ENCODE measurements around the gene SYT6.

The SYT6 gene

GRCh38 chr1:114153261-114154145, at the start of gene SYT6:
TSS of gene SYT6 (minus strand) at chr1:114153869. CDS start at chr1:114153772, 97 bp downstream.
- no peak for DNase-seq (ENCODE audit: low read depth in 2 of 2)

- DNase-seq (ENCODE audit: low read depth in 2 of 2), result no peak
These were observed 47.8 kb upstream of the SYT6 start for GRCh38 chr1:114201486-114201885.

GRCh38 chr1:114199017-114199594, 45.4 kb upstream of the SYT6 start:
- no peak for DNase-seq (ENCODE audit: low read depth in 2 of 2)

DNA sequence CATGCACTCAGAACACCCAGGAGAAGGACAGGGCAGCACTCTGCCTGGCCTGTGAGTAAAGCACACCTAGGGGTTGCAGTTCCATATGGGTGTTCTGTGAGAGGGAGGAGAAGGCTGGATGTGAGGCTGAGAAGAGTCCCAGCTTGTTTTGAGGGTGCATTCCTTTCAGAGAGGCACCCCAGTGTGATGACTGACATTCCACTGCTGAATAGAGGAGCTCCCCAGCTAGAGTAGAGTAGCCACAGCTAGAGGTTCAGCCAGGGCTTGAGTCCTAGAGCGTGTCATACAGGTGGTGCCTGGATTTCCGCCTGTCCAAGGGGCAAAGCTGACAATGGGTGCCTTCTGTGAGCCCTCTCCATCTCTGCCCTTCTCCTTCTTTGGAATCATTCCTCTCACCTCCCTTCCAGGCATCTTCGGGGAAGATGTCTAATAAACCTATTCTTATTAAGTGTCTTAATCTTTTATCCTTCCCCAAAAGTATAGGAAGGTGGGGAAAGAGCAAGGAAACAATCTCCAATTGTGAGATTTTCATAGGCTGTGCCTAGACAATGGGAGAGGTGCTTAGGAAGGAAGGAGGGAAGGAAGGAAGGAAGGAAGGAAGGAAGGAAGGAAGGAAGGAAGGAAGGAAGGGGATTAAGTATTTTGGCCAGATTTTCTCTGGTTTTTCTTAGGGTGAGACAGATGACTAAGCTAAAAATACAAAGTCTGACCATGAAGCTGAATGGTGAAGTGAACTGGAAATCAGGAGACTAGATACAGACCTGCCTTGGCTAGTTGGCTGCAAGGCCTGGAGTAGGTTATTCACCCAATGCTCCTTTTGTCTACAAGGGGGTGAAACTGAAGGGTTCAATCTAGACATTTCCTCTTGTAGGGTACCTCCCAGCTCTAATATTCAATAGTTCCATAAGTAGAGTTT, 43.6 kb upstream of the SYT6 start:
- no peak for DNase-seq (ENCODE audit: low read depth in 2 of 2)

DNA sequence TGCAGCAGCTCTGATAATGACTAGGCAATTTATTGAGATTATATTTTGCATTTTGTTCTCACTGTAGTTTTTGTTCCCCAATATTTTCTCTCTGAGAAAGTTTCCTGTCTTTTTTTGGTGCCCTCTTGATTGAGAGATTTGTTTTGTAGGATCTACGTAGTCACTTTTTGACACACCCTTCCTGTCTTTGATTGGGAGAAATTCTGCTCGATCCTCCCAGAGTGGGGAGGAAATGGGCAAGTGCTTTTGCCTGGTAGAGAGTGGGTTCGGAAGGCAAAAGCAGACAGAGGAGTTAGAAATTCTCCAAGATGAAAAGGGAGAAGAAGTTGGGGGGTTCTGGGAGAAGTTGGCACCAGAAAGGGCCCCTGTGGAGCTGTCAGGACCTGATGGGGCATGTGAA, 42.1 kb upstream of the SYT6 start:
- DNase-seq (ENCODE audit: low read depth in 2 of 2), result no peak

DNA sequence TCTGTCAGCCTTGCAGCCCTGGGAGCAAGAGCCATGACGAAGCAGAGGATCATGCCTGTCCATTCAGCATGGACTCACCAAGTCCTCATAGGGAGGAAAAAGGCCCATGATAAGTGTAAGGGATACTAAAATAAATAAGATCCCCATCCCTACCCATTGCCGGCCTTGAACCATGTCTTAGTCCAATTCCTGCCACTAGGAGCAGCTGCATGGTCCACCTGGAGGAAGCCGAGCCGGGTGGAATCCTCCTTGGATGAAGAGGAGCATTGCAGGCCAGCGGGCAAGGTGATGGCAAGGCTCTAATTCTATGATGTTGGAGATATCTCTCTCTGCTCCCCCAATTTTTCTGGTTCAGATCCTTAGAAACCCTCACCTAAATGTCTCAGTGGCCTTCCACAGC, 38.7 kb upstream of the SYT6 start:
- DNase-seq (ENCODE audit: low read depth in 2 of 2), result no peak

GRCh38 chr1:114189398-114189797, 35.7 kb upstream of the SYT6 start:
- no peak for DNase-seq (ENCODE audit: low read depth in 2 of 2)

- DNase-seq (ENCODE audit: low read depth in 2 of 2), result no peak
These were observed 27.7 kb upstream of the SYT6 start for GRCh38 chr1:114181356-114181755.

- no peak for DNase-seq (ENCODE audit: low read depth in 2 of 2)
These were observed 27.1 kb upstream of the SYT6 start for GRCh38 chr1:114180742-114181141.

- no peak for DNase-seq (ENCODE audit: low read depth in 2 of 2)
These were observed 25.3 kb upstream of the SYT6 start for GRCh38 chr1:114178936-114179335.

DNA sequence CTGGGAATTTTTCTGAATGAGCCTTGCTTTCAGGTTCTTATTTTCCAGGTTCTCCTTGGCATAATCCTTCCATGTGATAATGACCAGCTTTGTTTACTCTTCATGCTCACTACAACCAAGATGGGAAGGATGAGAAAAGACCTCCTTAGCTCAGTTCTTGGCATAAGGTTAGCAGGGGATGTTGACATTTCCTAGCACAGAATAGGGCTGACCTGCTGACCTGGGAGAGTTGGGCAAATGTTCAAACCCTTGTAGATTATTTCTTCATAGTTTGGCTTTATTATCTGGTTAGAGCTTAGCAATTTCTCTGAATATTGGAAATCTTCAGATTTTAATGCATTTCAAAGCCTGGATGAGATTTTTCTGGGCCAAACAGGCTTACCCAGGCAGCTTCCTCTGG, 23.6 kb upstream of the SYT6 start:
- DNase-seq (ENCODE audit: low read depth in 2 of 2), result no peak

GRCh38 chr1:114176366-114176765, 22.7 kb upstream of the SYT6 start:
- no peak for DNase-seq (ENCODE audit: low read depth in 2 of 2)

- DNase-seq (ENCODE audit: low read depth in 2 of 2), result no peak
These were observed 20.0 kb upstream of the SYT6 start for GRCh38 chr1:114173680-114174079.

DNA sequence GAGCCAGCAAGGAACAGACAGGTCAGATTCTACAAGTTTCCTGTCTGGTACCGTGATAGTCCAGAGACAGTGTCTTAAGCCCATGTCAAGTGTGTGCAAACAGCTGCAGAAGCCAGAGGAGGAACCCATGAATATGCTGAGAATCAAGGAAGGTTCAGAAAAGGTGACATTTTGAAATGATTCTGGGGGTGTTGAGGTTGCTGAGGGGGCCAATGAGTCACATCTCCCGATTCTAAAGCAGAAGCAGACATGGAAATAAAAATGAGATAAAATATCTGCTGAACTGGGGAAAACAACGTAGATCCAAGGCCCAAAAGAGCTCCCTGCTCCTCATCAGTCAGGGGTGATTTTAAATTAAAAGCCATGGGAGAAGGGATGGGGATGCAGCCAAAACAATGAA, 15.8 kb upstream of the SYT6 start:
- DNase-seq (ENCODE audit: low read depth in 2 of 2), result no peak

GRCh38 chr1:114167226-114167625, 13.6 kb upstream of the SYT6 start:
- DNase-seq (ENCODE audit: low read depth in 2 of 2), result no peak

DNA sequence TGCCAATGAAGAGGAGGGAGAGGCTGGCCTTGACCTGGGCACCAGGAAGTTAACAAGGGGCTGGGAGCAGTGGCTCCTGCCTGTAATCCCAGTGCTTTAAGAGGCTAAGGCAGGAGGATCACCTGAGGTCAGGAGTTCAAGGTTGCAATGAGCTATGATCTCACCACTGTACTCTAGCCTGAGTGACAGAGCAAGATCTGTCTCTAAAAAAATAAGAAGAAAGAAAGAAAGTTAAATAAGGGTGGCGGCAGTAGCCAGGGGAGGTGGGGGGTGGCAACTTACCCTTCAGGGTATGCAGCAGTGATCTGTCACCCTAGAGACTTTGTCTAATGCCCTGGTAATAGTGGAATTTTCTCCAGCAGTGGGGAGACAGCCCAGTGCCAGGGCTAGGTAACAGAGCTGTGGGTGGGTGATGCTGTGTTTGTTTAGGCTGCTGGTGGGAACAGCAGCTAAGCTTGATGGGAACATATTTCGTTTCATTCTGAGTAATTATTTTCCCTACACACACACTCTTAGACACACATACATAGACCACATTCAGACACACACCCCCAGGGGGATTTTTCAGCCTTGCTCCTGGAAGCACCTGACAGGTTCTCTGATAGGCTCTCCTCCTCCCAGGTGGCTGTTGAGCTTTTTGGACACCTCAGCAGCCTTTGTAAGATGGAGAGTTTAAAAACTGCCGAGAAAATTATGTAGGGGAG, 11.3 kb upstream of the SYT6 start:
- no peak for DNase-seq (ENCODE audit: low read depth in 2 of 2)

DNA sequence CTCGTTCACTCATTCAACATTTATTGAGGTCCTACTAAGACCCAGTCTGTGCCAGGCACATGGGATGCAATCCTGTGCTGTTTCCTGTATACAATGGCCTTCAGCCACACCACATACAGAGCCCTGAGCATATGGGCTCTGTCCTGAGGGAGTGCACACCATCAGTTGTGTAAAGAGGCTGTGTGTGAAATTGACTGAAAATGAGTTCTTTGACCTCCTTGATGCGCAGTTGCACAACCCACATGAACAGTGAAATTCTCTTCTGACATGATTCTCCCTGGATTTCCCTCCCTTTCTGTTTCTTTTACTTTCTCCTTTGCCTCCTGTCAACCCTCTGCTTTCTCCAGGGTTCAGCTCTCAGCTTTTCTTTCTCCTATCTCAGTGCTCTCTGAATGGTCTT, 6.3 kb upstream of the SYT6 start:
- DNase-seq (ENCODE audit: low read depth in 2 of 2), result no peak

- no peak for DNase-seq (ENCODE audit: low read depth in 2 of 2)
These were observed 3.6 kb upstream of the SYT6 start for GRCh38 chr1:114157275-114157660.

DNA sequence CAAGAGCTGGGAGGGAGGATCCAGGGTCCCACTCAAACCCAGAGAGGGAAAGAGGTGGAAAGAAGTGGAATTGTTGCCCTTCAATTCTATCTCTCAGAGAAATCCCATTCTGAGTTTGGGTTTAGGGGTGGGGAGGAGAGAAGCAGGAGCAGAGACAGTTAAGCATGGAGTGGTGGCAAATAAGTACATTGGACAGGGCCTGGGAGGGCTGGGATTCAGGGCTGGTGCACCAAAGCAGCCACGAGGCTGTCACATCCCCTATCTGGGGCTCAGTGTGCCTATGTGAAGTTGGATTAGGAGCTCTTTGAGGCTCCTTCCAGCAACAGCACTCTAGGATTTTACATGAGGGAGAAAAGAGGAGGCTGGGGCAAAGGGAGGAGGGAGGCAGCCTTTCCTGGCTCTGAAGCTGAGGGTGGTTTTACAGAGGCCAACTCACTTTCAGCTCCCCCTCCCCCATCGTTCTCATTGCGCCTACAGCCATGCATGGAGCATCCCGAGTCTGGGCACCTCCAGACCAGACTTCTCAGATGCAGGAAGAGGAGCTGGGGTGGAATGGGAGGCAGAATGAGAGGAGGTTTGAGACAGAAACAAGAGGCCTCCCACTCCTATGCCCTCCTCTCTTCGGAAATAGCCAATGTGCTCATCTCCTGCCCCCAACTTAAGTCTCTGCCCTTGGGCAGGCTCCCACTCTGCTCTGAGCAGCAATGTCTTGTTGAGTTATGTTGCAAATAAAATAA, 3.0 kb upstream of the SYT6 start:
- no peak for DNase-seq (ENCODE audit: low read depth in 2 of 2)

DNA sequence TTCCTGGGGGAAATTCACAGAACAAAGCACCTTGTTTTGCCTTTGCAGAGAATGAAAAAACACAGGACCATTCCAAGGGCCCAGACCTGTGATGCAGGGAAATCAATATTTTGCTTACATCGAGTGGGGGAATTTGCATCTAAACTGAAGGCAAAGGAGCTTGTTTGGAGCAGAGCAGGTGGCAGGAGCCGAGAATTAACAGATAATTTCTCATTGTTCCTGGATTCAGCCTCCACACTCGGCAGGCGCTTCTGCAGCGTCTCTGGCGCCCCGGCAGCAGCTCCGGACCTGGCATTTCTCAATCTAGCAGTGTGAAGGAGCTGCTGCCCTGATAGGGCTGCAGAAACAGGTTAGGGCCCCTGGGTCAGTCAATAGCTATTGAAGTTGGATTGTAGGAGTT, 2.0 kb upstream of the SYT6 start:
- no peak for DNase-seq (ENCODE audit: low read depth in 2 of 2)

GRCh38 chr1:114154963-114155322, 1.3 kb upstream of the SYT6 start:
- DNase-seq (ENCODE audit: low read depth in 2 of 2), result no peak
